Osteoblast (primary cell): ENCODE data around the gene AXIN2. TPM values are rescaled to one million over a fixed set of nuclear protein-coding genes. Genes with fewer than 3 reads are reported as not detected.

Experiments
- DNase-seq: peaks from one replicate; pipeline ENCODE4 v3.0.0; 2011; ENCODE audit warnings: low spot score, mixed read lengths; ENCODE audit not compliant: insufficient read length; ENCODE audit errors: missing footprints
- H2AFZ ChIP-seq: 2 replicates; pipeline ENCODE4 v1.6.0; 2011; ENCODE audit warnings: mild to moderate bottlenecking, low read length
- H3K27ac ChIP-seq: 2 replicates; pipeline ENCODE4 v1.5.1; 2011; ENCODE audit warnings: mild to moderate bottlenecking, low read depth, low read length, moderate library complexity
- H3K27me3 ChIP-seq: 2 replicates; pipeline ENCODE4 v1.6.0; 2012; ENCODE audit warnings: mild to moderate bottlenecking, control low read depth, inconsistent platforms, low read length, moderate library complexity; ENCODE audit not compliant: insufficient read depth
- H3K36me3 ChIP-seq: 2 replicates; pipeline ENCODE4 v1.5.1; 2011; ENCODE audit warnings: mild to moderate bottlenecking, low read length, control low read depth, moderate library complexity; ENCODE audit not compliant: insufficient read depth
- H3K4me1 ChIP-seq: 2 replicates; pipeline ENCODE4 v1.5.1; 2011; ENCODE audit warnings: mild to moderate bottlenecking, low read length, control low read depth, moderate library complexity; ENCODE audit not compliant: insufficient read depth
- H3K4me2 ChIP-seq: 2 replicates; pipeline ENCODE4 v1.6.0; 2011; ENCODE audit warnings: mild to moderate bottlenecking, low read length; ENCODE audit not compliant: insufficient read depth
- H3K4me3 ChIP-seq: fragments of 200-600 bp; sonication (generic); 3 replicates; pipeline ENCODE4 v1.5.1; 2012; ENCODE audit warnings: mild to moderate bottlenecking, low read length, inconsistent platforms; ENCODE audit not compliant: insufficient read depth
- H3K79me2 ChIP-seq: 2 replicates; pipeline ENCODE4 v1.6.0; 2012; ENCODE audit warnings: mild to moderate bottlenecking, low read length, control low read depth, inconsistent platforms; ENCODE audit not compliant: insufficient read depth
- H3K9me3 ChIP-seq: 2 replicates; pipeline ENCODE4 v1.5.1; 2011; ENCODE audit warnings: low read depth, low read length, control low read depth
- H4K20me1 ChIP-seq: 2 replicates; pipeline ENCODE4 v1.6.0; 2012; ENCODE audit warnings: mild to moderate bottlenecking, low read length, control low read depth; ENCODE audit not compliant: insufficient read depth
- total RNA-seq: library from RNA; depleted of rRNA; stranded (reverse); fragments of >200 nt; gene quantifications from 2 replicates; pipeline ENCODE4 v1.2.3, GENCODE V29; 2012
- TF ChIP-seq, protein P1 (sequence below): IDR thresholded peaks from 2 replicates; pipeline ENCODE4 v1.5.1; 2011; ENCODE audit warnings: mild to moderate bottlenecking, low read depth, low read length, moderate library complexity; ENCODE audit errors: extremely low read depth

The AXIN2 gene
- total RNA-seq, 1 donor, result 5.1 TPM

DNA sequence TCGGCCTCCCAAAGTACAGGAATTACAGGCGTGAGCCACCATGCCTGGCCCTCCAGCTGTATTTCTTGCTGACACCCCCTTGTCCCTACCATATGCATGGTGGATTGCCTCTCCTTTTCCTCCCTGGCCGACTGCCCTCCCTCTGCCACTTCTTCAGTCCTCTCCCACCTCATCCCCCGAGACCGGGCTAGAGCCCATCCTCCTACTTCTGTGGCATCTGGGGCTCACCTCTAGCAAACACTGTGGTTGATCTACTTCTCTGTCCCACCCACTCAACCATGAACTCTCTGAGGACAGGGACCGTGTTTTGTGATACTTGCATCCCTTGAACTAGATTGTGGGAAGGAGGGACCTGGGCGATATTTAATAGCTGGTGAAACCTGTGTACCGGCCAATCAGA, 7.5 kb upstream of the AXIN2 start:
- Histone ChIP-seq H3K4me2 (no peak overlapping the region), H3K27me3 (peaks cover 5% of the 10 kb centered on the region), H3K27ac (no peak overlapping the region), H4K20me1 (no peaks in the 10 kb centered on the region), H3K4me3 (no peak overlapping the region), H3K79me2 (no peaks in the 10 kb centered on the region), H3K9me3 (no peaks in the 10 kb centered on the region), H3K36me3 (no peaks in the 10 kb centered on the region), H3K4me1 (no peaks in the 10 kb centered on the region), H2AFZ (no peak overlapping the region)
- no peak for DNase-seq
- TF ChIP-seq, protein P1, sequence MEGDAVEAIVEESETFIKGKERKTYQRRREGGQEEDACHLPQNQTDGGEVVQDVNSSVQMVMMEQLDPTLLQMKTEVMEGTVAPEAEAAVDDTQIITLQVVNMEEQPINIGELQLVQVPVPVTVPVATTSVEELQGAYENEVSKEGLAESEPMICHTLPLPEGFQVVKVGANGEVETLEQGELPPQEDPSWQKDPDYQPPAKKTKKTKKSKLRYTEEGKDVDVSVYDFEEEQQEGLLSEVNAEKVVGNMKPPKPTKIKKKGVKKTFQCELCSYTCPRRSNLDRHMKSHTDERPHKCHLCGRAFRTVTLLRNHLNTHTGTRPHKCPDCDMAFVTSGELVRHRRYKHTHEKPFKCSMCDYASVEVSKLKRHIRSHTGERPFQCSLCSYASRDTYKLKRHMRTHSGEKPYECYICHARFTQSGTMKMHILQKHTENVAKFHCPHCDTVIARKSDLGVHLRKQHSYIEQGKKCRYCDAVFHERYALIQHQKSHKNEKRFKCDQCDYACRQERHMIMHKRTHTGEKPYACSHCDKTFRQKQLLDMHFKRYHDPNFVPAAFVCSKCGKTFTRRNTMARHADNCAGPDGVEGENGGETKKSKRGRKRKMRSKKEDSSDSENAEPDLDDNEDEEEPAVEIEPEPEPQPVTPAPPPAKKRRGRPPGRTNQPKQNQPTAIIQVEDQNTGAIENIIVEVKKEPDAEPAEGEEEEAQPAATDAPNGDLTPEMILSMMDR, result no peak

GRCh38 chr17:65567566-65567965, 6.1 kb upstream of the AXIN2 start:
- Histone ChIP-seq H3K27me3 (peaks cover 5% of the 10 kb centered on the region), H3K4me3 (no peak overlapping the region), H3K4me1 (no peaks in the 10 kb centered on the region), H3K4me2 (no peak overlapping the region), H4K20me1 (no peaks in the 10 kb centered on the region), H2AFZ (no peak overlapping the region), H3K27ac (no peak overlapping the region), H3K79me2 (no peaks in the 10 kb centered on the region), H3K36me3 (no peaks in the 10 kb centered on the region), H3K9me3 (no peaks in the 10 kb centered on the region)
- TF ChIP-seq, protein P1, result no peak
- no peak for DNase-seq

- H3K4me2 ChIP-seq, result no peak overlapping the region
- H3K4me1 ChIP-seq, result peaks cover 4% of the 10 kb centered on the region
- no peaks in the 10 kb centered on the region for H3K36me3 ChIP-seq
- H3K27me3 ChIP-seq, result peaks cover 5% of the 10 kb centered on the region
- no peak for DNase-seq
- TF ChIP-seq, protein P1, result no peak
- no peak overlapping the region for H2AFZ ChIP-seq
- H3K79me2 ChIP-seq, result no peaks in the 10 kb centered on the region
- H3K27ac ChIP-seq, result no peak overlapping the region
- H3K4me3 ChIP-seq, result no peak overlapping the region
- H3K9me3 ChIP-seq, result no peaks in the 10 kb centered on the region
- H4K20me1 ChIP-seq, result no peaks in the 10 kb centered on the region
Observed at GRCh38 chr17:65565559-65565958, 4.1 kb upstream of the AXIN2 start.

DNA sequence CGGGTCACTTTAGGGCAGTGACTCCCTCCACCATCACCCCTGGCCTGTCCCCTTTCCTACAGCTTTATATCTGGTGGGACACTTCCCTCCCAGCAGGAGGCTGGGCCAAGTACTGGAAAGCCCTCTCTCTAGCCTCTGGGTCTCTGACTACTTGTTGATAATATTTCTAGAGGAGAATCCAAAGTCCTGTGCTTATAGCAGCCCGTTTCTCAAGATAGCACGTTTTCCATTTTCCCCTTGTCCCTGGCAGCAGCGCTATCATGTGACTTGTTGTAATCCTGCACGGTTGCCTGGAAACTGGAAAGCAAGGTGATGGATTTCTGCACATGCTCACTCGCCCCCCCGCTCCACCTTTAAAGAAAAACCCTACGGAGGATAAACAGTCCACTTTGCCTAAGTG, 3.3 kb upstream of the AXIN2 start:
- no peak overlapping the region for H3K27ac ChIP-seq
- no peaks in the 10 kb centered on the region for H3K36me3 ChIP-seq
- H4K20me1 ChIP-seq, result no peaks in the 10 kb centered on the region
- TF ChIP-seq, protein P1, result no peak
- H3K27me3 ChIP-seq, result peaks cover 5% of the 10 kb centered on the region
- no peak for DNase-seq
- H3K4me3 ChIP-seq, result no peak overlapping the region
- peaks cover 4% of the 10 kb centered on the region for H3K4me1 ChIP-seq
- no peak overlapping the region for H3K4me2 ChIP-seq
- no peaks in the 10 kb centered on the region for H3K9me3 ChIP-seq
- H2AFZ ChIP-seq, result no peak overlapping the region
- H3K79me2 ChIP-seq, result no peaks in the 10 kb centered on the region
